Measurements from ENCODE around the gene SFXN3. TPM values are rescaled to one million over a fixed set of nuclear protein-coding genes. Genes with fewer than 3 reads are reported as not detected.

Gene SFXN3
- total RNA-seq, 2 experiments from 2014 or later, result 0.41 TPM; not detected in 1

- intact Hi-C loops (cut with micrococcal nuclease; ENCODE audit: unreplicated experiment), result no loop called here
- ChIA-PET CTCF (ENCODE audit: unreplicated experiment) (no interaction called here), POLR2A (interaction anchor here (0.9 to 1.1 kb wide), 2 partner anchors 9 to 26 kb away, joined by 3 read pairs; no protein-coding TSS in a partner anchor)
- H3K79me2 ChIP-seq (ENCODE audit: insufficient read depth, low read depth, low read length), result no peaks in the 10 kb centered on the region
- peaks cover 65% of the 10 kb centered on the region for H3K4me1 ChIP-seq (ENCODE audit: insufficient read depth, low read length, poor library complexity, severe bottlenecking)
- no TSS peak for BruUV-seq (replicated peaks)
- H2AFZ ChIP-seq (ENCODE audit: low read length), result no peak overlapping the region
- H3K9me2 ChIP-seq (ENCODE audit: insufficient read depth, low read length), result no peaks in the 10 kb centered on the region
- no peaks in the 10 kb centered on the region for H3K36me3 ChIP-seq (ENCODE audit: insufficient read depth, low read length)
- no peak overlapping the region for H3K4me3 ChIP-seq (ENCODE audit: low read depth, low read length, poor library complexity, severe bottlenecking)
- H3K9me3 ChIP-seq (ENCODE audit: low read length), result no peaks in the 10 kb centered on the region
- no peaks in the 10 kb centered on the region for H4K20me1 ChIP-seq (ENCODE audit: insufficient read depth, low read length)
- H3K27ac ChIP-seq (ENCODE audit: low read depth, low read length, poor library complexity, severe bottlenecking), result peak overlapping the region; percentile 16
- TF ChIP-seq CTCF (conservative IDR thresholded peaks at IDR 0.05; ENCODE audit: low read length) (no peak), EZH2phosphoT487 (IDR thresholded peaks at IDR 0.05; ENCODE audit: borderline replicate concordance, low read depth, low read length) (no peak)
- DNase-seq (ENCODE audit: low spot score), result no peak
- no peak overlapping the region for H3K4me2 ChIP-seq (ENCODE audit: low read length)
These were observed 38.4 kb downstream of the SFXN3 start for GRCh38 chr10:101069441-101069840.

GRCh38 chr10:101070098-101070497 is 39.1 kb downstream of the SFXN3 start:
- Histone ChIP-seq H3K4me2 (ENCODE audit: low read length) (peak overlapping the region; percentile 55), H3K27ac (ENCODE audit: low read depth, low read length, poor library complexity, severe bottlenecking) (peak overlapping the region; percentile 59), H3K4me1 (ENCODE audit: insufficient read depth, low read length, poor library complexity, severe bottlenecking) (peaks cover 65% of the 10 kb centered on the region), H4K20me1 (ENCODE audit: insufficient read depth, low read length) (no peaks in the 10 kb centered on the region), H3K79me2 (ENCODE audit: insufficient read depth, low read depth, low read length) (no peaks in the 10 kb centered on the region), H3K36me3 (ENCODE audit: insufficient read depth, low read length) (no peaks in the 10 kb centered on the region), H3K9me3 (ENCODE audit: low read length) (no peaks in the 10 kb centered on the region), H3K4me3 (ENCODE audit: low read depth, low read length, poor library complexity, severe bottlenecking) (no peak overlapping the region), H3K9me2 (ENCODE audit: insufficient read depth, low read length) (no peaks in the 10 kb centered on the region), H2AFZ (ENCODE audit: low read length) (no peak overlapping the region)
- DNase-seq (ENCODE audit: low spot score), result no peak
- ChIA-PET CTCF (ENCODE audit: unreplicated experiment) (interaction anchor here (0.6 to 0.7 kb wide), 2 partner anchors 20 to 681 kb away, joined by 3 to 4 read pairs; no protein-coding TSS in a partner anchor), POLR2A (no interaction called here)
- TF ChIP-seq EZH2phosphoT487 (IDR thresholded peaks at IDR 0.05; ENCODE audit: borderline replicate concordance, low read depth, low read length) (no peak), CTCF (conservative IDR thresholded peaks at IDR 0.05; ENCODE audit: low read length) (no peak)
- BruUV-seq (replicated peaks), result no TSS peak
- intact Hi-C loops (cut with micrococcal nuclease; ENCODE audit: unreplicated experiment), result no loop called here

- ChIA-PET CTCF (ENCODE audit: unreplicated experiment) (interaction anchor here (0.6 kb wide), 1 partner anchor 72 kb away, joined by 3 read pairs; no protein-coding TSS in a partner anchor), POLR2A (interaction anchor here (0.6 to 0.8 kb wide), 4 partner anchors 11 to 1339 kb away, joined by 3 to 9 read pairs (median 4); partner anchors contain the start of gene CUTC)
- Histone ChIP-seq H3K4me3 (ENCODE audit: low read depth, low read length, poor library complexity, severe bottlenecking) (peak overlapping the region; percentile 1), H3K4me2 (ENCODE audit: low read length) (peak overlapping the region; percentile 55), H3K9me2 (ENCODE audit: insufficient read depth, low read length) (no peaks in the 10 kb centered on the region), H3K79me2 (ENCODE audit: insufficient read depth, low read depth, low read length) (no peaks in the 10 kb centered on the region), H2AFZ (ENCODE audit: low read length) (no peak overlapping the region), H3K9me3 (ENCODE audit: low read length) (no peaks in the 10 kb centered on the region), H3K4me1 (ENCODE audit: insufficient read depth, low read length, poor library complexity, severe bottlenecking) (peaks cover 66% of the 10 kb centered on the region), H4K20me1 (ENCODE audit: insufficient read depth, low read length) (no peaks in the 10 kb centered on the region), H3K36me3 (ENCODE audit: insufficient read depth, low read length) (no peaks in the 10 kb centered on the region), H3K27ac (ENCODE audit: low read depth, low read length, poor library complexity, severe bottlenecking) (peak overlapping the region; percentile 59)
- peak; percentile 81 for DNase-seq (ENCODE audit: low spot score)
- no peak for TF ChIP-seq CTCF (conservative IDR thresholded peaks at IDR 0.05; ENCODE audit: low read length)
- no peak for TF ChIP-seq EZH2phosphoT487 (IDR thresholded peaks at IDR 0.05; ENCODE audit: borderline replicate concordance, low read depth, low read length)
- BruUV-seq (replicated peaks), result no TSS peak
- intact Hi-C loops (cut with micrococcal nuclease; ENCODE audit: unreplicated experiment), result no loop called here
These were observed 40.3 kb downstream of the SFXN3 start for GRCh38 chr10:101071267-101071884.

All from OCI-LY7 (cell line).